Kidney (tissue), 14 donors: ENCODE results near the gene ZNF683. TPM values are rescaled to one million over a fixed set of nuclear protein-coding genes. Genes with fewer than 3 reads are reported as not detected.

Experiments
- DNase-seq, 5 donors: peaks; one replicate each; pipeline ENCODE4 v3.0.0-alpha.2; 2013 to 2020
- FAIRE-seq: peaks from 2 replicates; lab custom pipeline; 2012; peaks lifted over from hg19 to GRCh38; lab: Jason Lieb, UNC
- H3K27ac ChIP-seq, 2 donors: one replicate each; pipeline ENCODE4 v1.7.0; 2013; ENCODE audit warnings: low read depth in 2 of 2, low read length in 2 of 2, inconsistent platforms in 1 of 2
- H3K27me3 ChIP-seq: one replicate; pipeline ENCODE4 v1.7.1; 2013; ENCODE audit warnings: low read length, inconsistent platforms; ENCODE audit not compliant: control insufficient read depth, insufficient read depth
- H3K36me3 ChIP-seq, 3 donors: one replicate each; pipeline versions ENCODE4 v1.7.0 to v1.7.1; 2013; ENCODE audit warnings: low read length in 3 of 3, control low read depth in 1 of 3, inconsistent platforms in 1 of 3; ENCODE audit not compliant: insufficient read depth in 3 of 3, control insufficient read depth in 2 of 3
- H3K4me1 ChIP-seq, 3 donors: one replicate each; pipeline versions ENCODE4 v1.7.0 to v1.7.1; 2013; ENCODE audit warnings: low read length in 3 of 3, inconsistent platforms in 1 of 3, low read depth in 1 of 3; ENCODE audit not compliant: control insufficient read depth in 2 of 3, insufficient read depth in 2 of 3
- H3K4me3 ChIP-seq, 3 donors: one replicate each; pipeline versions ENCODE4 v1.7.0 to v1.8.1; 2013; ENCODE audit warnings: low read length in 3 of 3, control low read depth in 1 of 3, inconsistent platforms in 1 of 3
- H3K9ac ChIP-seq, 3 donors: one replicate each; pipeline versions ENCODE4 v1.7.0 to v1.7.1; 2013; ENCODE audit warnings: low read length in 3 of 3, control low read depth in 1 of 3, inconsistent platforms in 1 of 3
- H3K9me3 ChIP-seq, 3 donors: one replicate each; pipeline versions ENCODE4 v1.7.0 to v1.7.1; 2013; ENCODE audit warnings: low read length in 3 of 3, control low read depth in 1 of 3, inconsistent platforms in 1 of 3; ENCODE audit not compliant: control insufficient read depth in 2 of 3, insufficient read depth in 1 of 3
- intact Hi-C: fragments of 100-400 bp; cut with DNase I; formaldehyde crosslinking; loops from one replicate; pipeline ENCODE4 v1.11.1; 2022
- polyA plus RNA-seq: library from polyadenylated mRNA; stranded (reverse); fragments of 350-450 nt; fragmentation: Illumina TruSeq; extraction: RNeasy Lipid Tissue Mini Kit (QIAGEN cat#74804); gene quantifications from one replicate; pipeline ENCODE4 v1.2.3, GENCODE V29; 2014; ENCODE audit warnings: low read depth, low replicate concordance; ENCODE audit not compliant: insufficient read depth
- total RNA-seq: library from RNA; stranded (reverse); fragmentation: NEBNext Ultra II Directional; extraction: Animal tissue kit (Norgen Biotek cat#: 25700); gene quantifications from one replicate; pipeline ENCODE4 v1.2.1, GENCODE V29; 2021
- TF ChIP-seq, protein P1 (sequence below): IDR thresholded peaks from 3 replicates; pipeline ENCODE4 v1.5.1; 2012; ENCODE audit warnings: mild to moderate bottlenecking, moderate library complexity, borderline replicate concordance; ENCODE audit not compliant: insufficient read depth; ENCODE audit errors: extremely low read depth
- donor health status: control.
- donor health status: control.
- donor health status: control.
- donor health status: control.
- donor health status: control.
- donor health status: DM: yes; HTN: yes; CAD: no.
- donor health status: Normal renal cell carcinoma (clear cell type).

The ZNF683 gene
- total and polyA plus RNA-seq, 2 donors from 2014 or later: 0.25 TPM; not detected in 1

DNA sequence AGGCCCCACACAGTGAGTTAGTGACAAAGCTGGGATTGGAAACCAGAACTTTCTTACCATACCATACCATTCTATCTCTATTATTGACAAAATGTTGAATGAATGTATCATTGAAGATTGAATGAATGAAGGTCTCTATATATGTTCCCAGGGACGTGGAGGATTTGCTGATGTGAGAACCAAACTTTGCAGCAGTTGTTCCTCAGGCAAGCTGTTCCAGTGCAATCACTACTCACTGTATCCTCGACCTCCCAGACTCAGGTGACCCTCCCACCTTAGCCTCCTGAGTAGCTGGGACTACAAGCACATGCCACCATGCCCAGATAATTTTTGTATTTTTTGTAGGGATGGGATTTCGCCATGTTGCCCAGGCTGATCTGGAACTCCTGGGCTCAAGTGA, 26.5 kb upstream of the ZNF683 start:
- no peaks in the 10 kb centered on the region for H3K4me1 ChIP-seq
- TF ChIP-seq, protein P1, sequence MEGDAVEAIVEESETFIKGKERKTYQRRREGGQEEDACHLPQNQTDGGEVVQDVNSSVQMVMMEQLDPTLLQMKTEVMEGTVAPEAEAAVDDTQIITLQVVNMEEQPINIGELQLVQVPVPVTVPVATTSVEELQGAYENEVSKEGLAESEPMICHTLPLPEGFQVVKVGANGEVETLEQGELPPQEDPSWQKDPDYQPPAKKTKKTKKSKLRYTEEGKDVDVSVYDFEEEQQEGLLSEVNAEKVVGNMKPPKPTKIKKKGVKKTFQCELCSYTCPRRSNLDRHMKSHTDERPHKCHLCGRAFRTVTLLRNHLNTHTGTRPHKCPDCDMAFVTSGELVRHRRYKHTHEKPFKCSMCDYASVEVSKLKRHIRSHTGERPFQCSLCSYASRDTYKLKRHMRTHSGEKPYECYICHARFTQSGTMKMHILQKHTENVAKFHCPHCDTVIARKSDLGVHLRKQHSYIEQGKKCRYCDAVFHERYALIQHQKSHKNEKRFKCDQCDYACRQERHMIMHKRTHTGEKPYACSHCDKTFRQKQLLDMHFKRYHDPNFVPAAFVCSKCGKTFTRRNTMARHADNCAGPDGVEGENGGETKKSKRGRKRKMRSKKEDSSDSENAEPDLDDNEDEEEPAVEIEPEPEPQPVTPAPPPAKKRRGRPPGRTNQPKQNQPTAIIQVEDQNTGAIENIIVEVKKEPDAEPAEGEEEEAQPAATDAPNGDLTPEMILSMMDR: no peak
- no peaks in the 10 kb centered on the region for H3K36me3 ChIP-seq
- H3K27me3 ChIP-seq: no peaks in the 10 kb centered on the region
- H3K4me3 ChIP-seq: no peak overlapping the region
- DNase-seq (no peak), FAIRE-seq (no peak)
- no peak overlapping the region for H3K27ac ChIP-seq
- no peak overlapping the region for H3K9ac ChIP-seq
- no peaks in the 10 kb centered on the region for H3K9me3 ChIP-seq
- intact Hi-C loops: no loop called here

DNA sequence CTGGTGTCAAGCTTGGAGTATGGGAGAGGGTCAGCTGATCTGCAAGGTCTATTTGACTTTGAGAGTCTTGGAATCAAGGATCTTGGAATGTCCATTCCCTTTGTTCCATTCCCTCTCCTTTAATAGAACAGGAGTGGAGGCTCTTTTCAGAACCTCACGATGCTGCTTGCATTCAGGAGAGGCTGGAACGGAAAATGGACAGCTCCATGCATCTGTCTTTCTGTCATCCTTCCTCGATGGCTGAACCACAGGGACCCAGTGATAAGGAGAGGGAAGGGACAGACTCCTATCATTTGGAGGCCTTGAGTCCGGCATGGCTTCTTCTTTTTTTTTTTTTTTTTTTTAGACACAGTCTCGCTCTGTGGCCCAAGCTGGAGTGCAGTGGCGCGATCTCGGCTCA, 23.2 kb upstream of the ZNF683 start:
- TF ChIP-seq, protein P1: no peak

DNA sequence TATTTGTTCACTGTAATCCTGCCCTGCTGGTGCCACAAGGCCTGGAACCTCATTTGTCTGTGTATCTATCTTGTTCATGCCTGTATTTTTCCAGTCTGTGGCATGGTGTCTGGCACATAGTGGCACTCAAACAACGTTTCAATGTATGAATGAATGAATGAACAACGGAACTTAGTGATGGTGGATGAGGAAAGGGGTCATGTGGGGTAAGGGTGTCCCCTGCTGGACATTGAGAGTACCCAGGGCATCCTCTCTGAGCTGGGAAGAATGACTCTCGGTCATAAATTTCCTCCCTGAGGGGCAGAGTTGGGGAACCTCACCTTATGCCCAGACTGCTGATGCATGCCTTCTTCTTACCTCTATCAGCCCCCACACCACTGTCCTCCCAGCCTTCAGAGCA, 18.9 kb upstream of the ZNF683 start:
- intact Hi-C loops: no loop called here
- Histone ChIP-seq H3K27ac (no peak overlapping the region), H3K36me3 (no peaks in the 10 kb centered on the region), H3K4me1 (no peaks in the 10 kb centered on the region), H3K27me3 (no peaks in the 10 kb centered on the region), H3K9me3 (no peaks in the 10 kb centered on the region), H3K9ac (no peak overlapping the region), H3K4me3 (no peak overlapping the region)
- TF ChIP-seq, protein P1: peak; percentile 29
- FAIRE-seq: no peak
- DNase-seq: no peak

More for the DNA sequence above, 23.2 kb upstream of the ZNF683 start:
- intact Hi-C loops: no loop called here
- no peak for FAIRE-seq
- no peaks in the 10 kb centered on the region for H3K9me3 ChIP-seq
- no peaks in the 10 kb centered on the region for H3K36me3 ChIP-seq
- H3K4me3 ChIP-seq: no peak overlapping the region
- H3K9ac ChIP-seq: no peak overlapping the region
- no peak overlapping the region for H3K27ac ChIP-seq
- no peaks in the 10 kb centered on the region for H3K4me1 ChIP-seq
- no peak for DNase-seq
- no peaks in the 10 kb centered on the region for H3K27me3 ChIP-seq

GRCh38 chr1:26389604-26390247, 17.2 kb upstream of the ZNF683 start:
- DNase-seq (no peak), FAIRE-seq (no peak)
- TF ChIP-seq, protein P1: no peak
- no peaks in the 10 kb centered on the region for H3K9me3 ChIP-seq
- no peak overlapping the region for H3K4me3 ChIP-seq
- H3K27ac ChIP-seq: no peak overlapping the region
- H3K36me3 ChIP-seq: no peaks in the 10 kb centered on the region
- no peaks in the 10 kb centered on the region for H3K27me3 ChIP-seq
- no peaks in the 10 kb centered on the region for H3K4me1 ChIP-seq
- no peak overlapping the region for H3K9ac ChIP-seq
- intact Hi-C loops: no loop called here
